ENCODE measurements around the gene C12orf56.
"Not testable (repeated sequence)": the region's sequence is repeated elsewhere in the genome, so short reads cannot be mapped to it uniquely, and the experiment has no call there.

The C12orf56 gene

DNA sequence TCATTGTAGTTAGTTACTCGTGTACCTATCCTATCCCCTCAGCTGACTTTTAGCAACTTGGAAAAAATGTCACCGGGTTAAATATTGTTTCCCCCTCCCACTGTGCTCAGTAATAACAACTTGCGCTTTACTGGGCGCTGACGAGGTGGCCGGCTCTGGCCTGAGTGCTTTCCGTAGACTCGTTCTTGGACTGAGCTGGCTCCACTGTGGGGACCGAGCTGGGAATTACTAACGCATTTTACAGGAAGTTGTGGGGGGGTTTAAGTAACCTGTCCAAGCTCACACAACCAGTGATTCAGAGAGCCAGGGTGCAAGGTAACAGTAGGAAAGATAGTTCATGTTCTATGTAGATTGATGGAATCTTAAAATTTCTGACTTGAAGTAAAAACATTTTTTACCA is 86.0 kb downstream of the C12orf56 start:
- DNase-seq (ENCODE audit: low read depth), result no peak
- TF ChIP-seq, protein P1, sequence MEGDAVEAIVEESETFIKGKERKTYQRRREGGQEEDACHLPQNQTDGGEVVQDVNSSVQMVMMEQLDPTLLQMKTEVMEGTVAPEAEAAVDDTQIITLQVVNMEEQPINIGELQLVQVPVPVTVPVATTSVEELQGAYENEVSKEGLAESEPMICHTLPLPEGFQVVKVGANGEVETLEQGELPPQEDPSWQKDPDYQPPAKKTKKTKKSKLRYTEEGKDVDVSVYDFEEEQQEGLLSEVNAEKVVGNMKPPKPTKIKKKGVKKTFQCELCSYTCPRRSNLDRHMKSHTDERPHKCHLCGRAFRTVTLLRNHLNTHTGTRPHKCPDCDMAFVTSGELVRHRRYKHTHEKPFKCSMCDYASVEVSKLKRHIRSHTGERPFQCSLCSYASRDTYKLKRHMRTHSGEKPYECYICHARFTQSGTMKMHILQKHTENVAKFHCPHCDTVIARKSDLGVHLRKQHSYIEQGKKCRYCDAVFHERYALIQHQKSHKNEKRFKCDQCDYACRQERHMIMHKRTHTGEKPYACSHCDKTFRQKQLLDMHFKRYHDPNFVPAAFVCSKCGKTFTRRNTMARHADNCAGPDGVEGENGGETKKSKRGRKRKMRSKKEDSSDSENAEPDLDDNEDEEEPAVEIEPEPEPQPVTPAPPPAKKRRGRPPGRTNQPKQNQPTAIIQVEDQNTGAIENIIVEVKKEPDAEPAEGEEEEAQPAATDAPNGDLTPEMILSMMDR (IDR thresholded peaks at IDR 0.05; ENCODE audit: insufficient read depth, low read depth, low read length, missing control alignments), result no peak
- H3K4me3 ChIP-seq (ENCODE audit: low read length), result no peak overlapping the region

DNA sequence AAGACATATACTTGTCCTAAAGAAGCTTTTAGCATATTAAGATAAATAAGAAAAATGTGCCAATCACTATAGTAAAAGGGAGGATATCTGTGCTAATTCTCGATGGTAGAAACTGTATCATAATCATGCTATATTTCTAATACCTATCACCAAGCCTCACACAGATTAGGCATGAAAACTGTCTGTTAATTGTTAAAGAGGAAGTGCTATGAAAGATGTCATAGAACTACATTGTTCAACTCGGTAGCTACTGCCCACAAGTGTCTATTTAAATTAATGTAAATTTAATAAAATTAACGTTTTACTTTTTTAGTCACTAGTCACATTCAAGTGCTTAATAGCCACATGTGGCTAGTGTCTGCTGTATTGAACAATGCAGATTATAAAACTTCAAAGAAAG is 90.9 kb downstream of the C12orf56 start:
- TF ChIP-seq, protein P1 (IDR thresholded peaks at IDR 0.05; ENCODE audit: insufficient read depth, low read depth, low read length, missing control alignments), result no peak
- no peak for DNase-seq (ENCODE audit: low read depth)
- H3K4me3 ChIP-seq (ENCODE audit: low read length), result no peak overlapping the region

DNA sequence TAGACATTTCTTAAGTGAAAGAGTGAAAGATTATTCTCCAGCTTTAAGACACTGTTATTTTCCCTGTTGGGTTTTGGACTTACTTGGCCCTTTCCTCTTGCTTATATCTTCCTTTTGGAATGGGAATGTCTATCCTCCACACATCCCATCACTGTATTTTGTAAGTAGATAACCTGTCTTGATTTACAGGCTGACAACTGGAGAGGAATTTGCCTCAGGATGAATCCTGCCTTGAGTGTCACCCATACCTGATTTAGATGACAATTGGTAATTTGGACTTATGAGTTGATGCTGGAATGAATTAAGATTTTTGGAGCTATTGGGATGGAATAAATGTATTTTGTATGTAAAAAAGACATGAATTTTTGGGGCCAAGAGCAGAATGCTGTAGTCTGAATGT is 94.3 kb downstream of the C12orf56 start:
- no peak for DNase-seq (ENCODE audit: low read depth)
- TF ChIP-seq, protein P1 (IDR thresholded peaks at IDR 0.05; ENCODE audit: insufficient read depth, low read depth, low read length, missing control alignments), result no peak
- no peak overlapping the region for H3K4me3 ChIP-seq (ENCODE audit: low read length)

DNA sequence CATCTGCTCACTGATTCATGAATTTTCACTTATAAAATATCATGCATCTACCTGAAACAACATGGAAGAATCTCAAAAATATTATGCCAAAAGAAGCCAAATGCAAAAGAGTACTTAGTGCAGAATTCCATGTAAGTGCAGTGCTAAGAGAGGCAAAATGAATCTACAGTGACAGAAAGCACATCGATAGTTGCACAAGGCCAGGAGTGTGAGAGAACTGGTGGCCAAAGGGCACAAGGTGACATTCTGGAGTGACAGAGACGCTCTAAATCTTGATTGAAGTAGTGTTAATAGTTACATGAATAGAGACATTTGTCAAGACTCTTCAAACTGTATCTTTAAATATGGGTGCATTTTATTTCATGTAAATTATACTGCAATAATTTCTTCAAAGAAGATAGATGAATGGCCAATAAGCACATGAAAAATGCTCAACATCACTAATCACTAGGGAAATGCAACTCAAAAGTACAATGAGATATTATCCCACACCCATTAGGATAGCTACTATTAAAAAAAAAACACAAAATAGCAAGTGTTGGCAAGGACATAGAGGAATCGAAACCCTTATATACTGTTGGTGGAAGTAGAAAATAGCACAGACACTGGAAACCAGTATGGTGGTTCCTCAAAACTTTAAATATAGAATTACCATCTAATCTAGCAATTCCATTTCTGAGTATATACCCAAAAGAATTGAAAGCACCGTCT is 96.7 kb downstream of the C12orf56 start:
- TF ChIP-seq, protein P1 (IDR thresholded peaks at IDR 0.05; ENCODE audit: insufficient read depth, low read depth, low read length, missing control alignments), result no peak
- H3K4me3 ChIP-seq (ENCODE audit: low read length), result no peak overlapping the region
- DNase-seq (ENCODE audit: low read depth), result no peak

DNA sequence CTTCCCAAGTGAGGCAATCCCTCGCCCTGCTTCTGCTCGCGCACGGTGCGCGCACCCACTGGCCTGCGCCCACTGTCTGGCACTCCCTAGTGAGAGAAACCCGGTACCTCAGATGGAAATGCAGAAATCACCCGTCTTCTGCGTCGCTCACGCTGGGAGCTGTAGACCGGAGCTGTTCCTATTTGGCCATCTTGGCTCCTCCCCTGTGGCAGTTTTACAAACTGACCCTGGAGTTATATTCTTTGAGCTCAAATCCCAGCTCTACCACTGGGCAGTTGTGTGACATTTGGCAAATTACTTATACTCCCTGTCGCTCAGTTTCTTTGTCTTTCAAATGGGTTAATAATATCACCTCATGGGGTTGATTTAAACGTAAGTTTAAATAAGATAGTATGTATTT is 97.4 kb downstream of the C12orf56 start:
- not testable (repeated sequence) for DNase-seq (ENCODE audit: low read depth); H3K4me3 ChIP-seq (ENCODE audit: low read length)

DNA sequence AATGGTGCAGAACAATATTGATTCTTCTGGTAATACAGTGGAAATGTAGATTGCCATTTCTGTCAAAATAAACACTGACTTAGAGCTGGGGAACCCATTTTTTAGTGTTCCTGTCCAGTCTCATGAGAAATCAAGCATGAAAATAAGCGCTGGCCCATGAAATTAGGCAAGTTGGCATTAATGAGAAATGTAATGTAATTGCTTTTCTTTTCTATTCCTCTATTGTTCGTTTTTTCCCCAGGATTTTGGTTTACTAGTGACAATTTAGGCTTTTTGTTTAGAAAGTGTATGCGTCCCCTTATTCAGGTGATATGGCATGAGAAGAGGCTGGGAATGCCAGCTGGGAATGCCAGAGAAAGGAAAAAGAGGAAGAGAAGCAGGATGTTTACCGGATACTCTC is 104.0 kb downstream of the C12orf56 start:
- DNase-seq (ENCODE audit: low read depth), result no peak
- TF ChIP-seq, protein P1 (IDR thresholded peaks at IDR 0.05; ENCODE audit: insufficient read depth, low read depth, low read length, missing control alignments), result no peak
- H3K4me3 ChIP-seq (ENCODE audit: low read length), result no peak overlapping the region

DNA sequence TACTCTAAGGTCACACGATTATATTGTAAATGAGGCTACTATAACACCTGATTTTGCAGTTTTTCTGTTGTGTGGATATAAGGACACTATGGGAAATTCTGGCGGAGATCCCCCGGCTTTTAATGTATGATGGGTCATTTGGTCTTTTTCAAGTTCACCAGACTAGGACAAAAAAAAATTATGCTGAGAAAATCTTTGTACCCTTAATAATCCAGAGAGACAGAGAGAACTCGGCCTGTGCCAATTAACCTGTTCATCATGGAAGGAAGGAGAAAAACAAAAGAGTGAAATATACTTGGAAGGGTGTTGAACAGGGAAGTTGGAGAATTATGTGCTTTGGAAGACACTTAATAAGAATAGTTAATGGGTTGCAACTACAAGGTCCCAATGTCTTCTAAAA is 106.3 kb downstream of the C12orf56 start:
- TF ChIP-seq, protein P1 (IDR thresholded peaks at IDR 0.05; ENCODE audit: insufficient read depth, low read depth, low read length, missing control alignments), result no peak

More for the DNA sequence above, 106.3 kb downstream of the C12orf56 start:
- no peak overlapping the region for H3K4me3 ChIP-seq (ENCODE audit: low read length)
- no peak for DNase-seq (ENCODE audit: low read depth)

Measured in epithelial cell of esophagus (primary cell).